Measurements from ENCODE around the gene RGS6.

The RGS6 gene

GRCh38 chr14:72583316-72584272 is 651.4 kb downstream of the RGS6 start:
- H3K4me1 ChIP-seq (ENCODE audit: insufficient read depth, low read length, severe bottlenecking) = no peaks in the 10 kb centered on the region
- H3K9me3 ChIP-seq (ENCODE audit: low read length) = no peaks in the 10 kb centered on the region
- no peak overlapping the region for H2AFZ ChIP-seq (ENCODE audit: low read length)
- no peak overlapping the region for H3K9ac ChIP-seq (ENCODE audit: low read length)
- TF ChIP-seq, protein P1, sequence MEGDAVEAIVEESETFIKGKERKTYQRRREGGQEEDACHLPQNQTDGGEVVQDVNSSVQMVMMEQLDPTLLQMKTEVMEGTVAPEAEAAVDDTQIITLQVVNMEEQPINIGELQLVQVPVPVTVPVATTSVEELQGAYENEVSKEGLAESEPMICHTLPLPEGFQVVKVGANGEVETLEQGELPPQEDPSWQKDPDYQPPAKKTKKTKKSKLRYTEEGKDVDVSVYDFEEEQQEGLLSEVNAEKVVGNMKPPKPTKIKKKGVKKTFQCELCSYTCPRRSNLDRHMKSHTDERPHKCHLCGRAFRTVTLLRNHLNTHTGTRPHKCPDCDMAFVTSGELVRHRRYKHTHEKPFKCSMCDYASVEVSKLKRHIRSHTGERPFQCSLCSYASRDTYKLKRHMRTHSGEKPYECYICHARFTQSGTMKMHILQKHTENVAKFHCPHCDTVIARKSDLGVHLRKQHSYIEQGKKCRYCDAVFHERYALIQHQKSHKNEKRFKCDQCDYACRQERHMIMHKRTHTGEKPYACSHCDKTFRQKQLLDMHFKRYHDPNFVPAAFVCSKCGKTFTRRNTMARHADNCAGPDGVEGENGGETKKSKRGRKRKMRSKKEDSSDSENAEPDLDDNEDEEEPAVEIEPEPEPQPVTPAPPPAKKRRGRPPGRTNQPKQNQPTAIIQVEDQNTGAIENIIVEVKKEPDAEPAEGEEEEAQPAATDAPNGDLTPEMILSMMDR (IDR thresholded peaks at IDR 0.05; ENCODE audit: low read length) = no peak
- TF ChIP-seq EZH2 (IDR thresholded peaks at IDR 0.05; ENCODE audit: borderline replicate concordance, low read length) = no peak
- no peak overlapping the region for H3K27ac ChIP-seq (ENCODE audit: low read depth, low read length, poor library complexity, severe bottlenecking)
- no peaks in the 10 kb centered on the region for H4K20me1 ChIP-seq (ENCODE audit: insufficient read depth, low read length)
- H3K36me3 ChIP-seq (ENCODE audit: insufficient read depth, low read length) = no peaks in the 10 kb centered on the region
- no peak overlapping the region for H3K4me2 ChIP-seq (ENCODE audit: low read length)
- no peaks in the 10 kb centered on the region for H3K79me2 ChIP-seq (ENCODE audit: insufficient read depth, low read length)
- H3K27me3 ChIP-seq (ENCODE audit: insufficient read depth, low read length) = no peaks in the 10 kb centered on the region
- H3K9me2 ChIP-seq (ENCODE audit: low read depth, low read length) = no peaks in the 10 kb centered on the region
- H3F3A ChIP-seq (ENCODE audit: insufficient read depth, low read length) = no peaks in the 10 kb centered on the region
- no peak overlapping the region for H3K4me3 ChIP-seq (ENCODE audit: low read depth, low read length, poor library complexity, severe bottlenecking)

- H3K9me2 ChIP-seq (ENCODE audit: low read depth, low read length) = no peaks in the 10 kb centered on the region
- TF ChIP-seq EZH2 (IDR thresholded peaks at IDR 0.05; ENCODE audit: borderline replicate concordance, low read length) = no peak
- TF ChIP-seq, protein P1 (IDR thresholded peaks at IDR 0.05; ENCODE audit: low read length) = no peak
These were observed 656.3 kb downstream of the RGS6 start for GRCh38 chr14:72588521-72588920.

DNA sequence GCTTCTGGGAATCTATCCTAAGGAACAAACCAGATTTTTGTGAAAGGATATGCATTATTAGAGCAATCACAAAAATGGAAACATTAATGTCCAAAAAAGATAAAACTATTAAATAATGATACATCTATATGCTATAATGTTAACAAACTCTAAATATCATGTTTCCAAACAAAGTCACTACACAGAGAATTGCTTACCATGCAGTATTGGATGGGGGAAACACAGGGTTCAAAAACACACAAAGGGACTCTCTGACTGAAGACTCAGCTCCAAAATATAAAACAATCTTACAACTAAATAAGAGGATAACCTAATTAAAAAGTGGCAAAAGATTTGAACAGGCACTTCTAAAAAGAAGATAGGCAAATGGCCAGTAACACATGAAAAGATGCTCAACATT is 657.4 kb downstream of the RGS6 start:
- Histone ChIP-seq H4K20me1 (ENCODE audit: insufficient read depth, low read length) (no peaks in the 10 kb centered on the region), H3K27me3 (ENCODE audit: insufficient read depth, low read length) (peaks cover 6% of the 10 kb centered on the region; the same call in 1 of the 2 replicates), H2AFZ (ENCODE audit: low read length) (no peak overlapping the region), H3K36me3 (ENCODE audit: insufficient read depth, low read length) (no peaks in the 10 kb centered on the region), H3K4me2 (ENCODE audit: low read length) (no peak overlapping the region), H3K4me3 (ENCODE audit: low read depth, low read length, poor library complexity, severe bottlenecking) (no peak overlapping the region), H3K27ac (ENCODE audit: low read depth, low read length, poor library complexity, severe bottlenecking) (no peak overlapping the region), H3F3A (ENCODE audit: insufficient read depth, low read length) (no peaks in the 10 kb centered on the region), H3K9me2 (ENCODE audit: low read depth, low read length) (no peaks in the 10 kb centered on the region), H3K9me3 (ENCODE audit: low read length) (no peaks in the 10 kb centered on the region), H3K4me1 (ENCODE audit: insufficient read depth, low read length, severe bottlenecking) (no peaks in the 10 kb centered on the region), H3K9ac (ENCODE audit: low read length) (no peak overlapping the region), H3K79me2 (ENCODE audit: insufficient read depth, low read length) (no peaks in the 10 kb centered on the region)
- no peak for TF ChIP-seq EZH2 (IDR thresholded peaks at IDR 0.05; ENCODE audit: borderline replicate concordance, low read length)
- TF ChIP-seq, protein P1 (IDR thresholded peaks at IDR 0.05; ENCODE audit: low read length) = no peak

More at GRCh38 chr14:72588521-72588920, 656.3 kb downstream of the RGS6 start:
- Histone ChIP-seq H3K4me3 (ENCODE audit: low read depth, low read length, poor library complexity, severe bottlenecking) (no peak overlapping the region), H3F3A (ENCODE audit: insufficient read depth, low read length) (no peaks in the 10 kb centered on the region), H3K27me3 (ENCODE audit: insufficient read depth, low read length) (peaks cover 4% of the 10 kb centered on the region; the same call in 1 of the 2 replicates), H3K9me3 (ENCODE audit: low read length) (no peaks in the 10 kb centered on the region), H3K4me1 (ENCODE audit: insufficient read depth, low read length, severe bottlenecking) (no peaks in the 10 kb centered on the region), H2AFZ (ENCODE audit: low read length) (no peak overlapping the region), H3K4me2 (ENCODE audit: low read length) (no peak overlapping the region), H3K27ac (ENCODE audit: low read depth, low read length, poor library complexity, severe bottlenecking) (no peak overlapping the region), H3K36me3 (ENCODE audit: insufficient read depth, low read length) (no peaks in the 10 kb centered on the region), H3K79me2 (ENCODE audit: insufficient read depth, low read length) (no peaks in the 10 kb centered on the region), H3K9ac (ENCODE audit: low read length) (no peak overlapping the region), H4K20me1 (ENCODE audit: insufficient read depth, low read length) (no peaks in the 10 kb centered on the region)

All from OCI-LY1 (cell line).